T-helper 22 cell (primary cell): ENCODE results near the gene KIAA1217.

Experiments
- DNase-seq: peaks from one replicate; pipeline ENCODE4 v3.0.0-alpha.2; 2020; ENCODE audit warnings: low read depth

Gene KIAA1217

DNA sequence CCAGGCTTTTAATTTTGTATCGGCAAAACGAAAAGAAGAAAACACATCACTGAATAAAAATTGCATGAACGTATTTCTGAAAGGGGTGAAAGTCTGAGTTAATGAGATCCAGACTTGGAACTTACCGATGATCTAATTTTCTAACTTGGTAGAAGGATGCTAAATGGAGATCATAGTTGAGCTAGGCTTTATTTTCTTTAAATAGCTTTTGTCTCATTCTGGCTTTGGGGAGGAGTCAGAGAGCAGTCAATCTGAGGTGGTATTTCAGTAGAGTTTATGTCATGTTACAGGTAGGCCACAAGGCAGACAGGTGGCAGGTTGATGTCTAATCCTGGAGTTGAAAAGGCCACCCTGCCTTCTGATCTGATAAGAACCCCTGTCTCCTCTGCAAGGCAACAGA is 161.9 kb downstream of the KIAA1217 start:
- no peak for DNase-seq

DNA sequence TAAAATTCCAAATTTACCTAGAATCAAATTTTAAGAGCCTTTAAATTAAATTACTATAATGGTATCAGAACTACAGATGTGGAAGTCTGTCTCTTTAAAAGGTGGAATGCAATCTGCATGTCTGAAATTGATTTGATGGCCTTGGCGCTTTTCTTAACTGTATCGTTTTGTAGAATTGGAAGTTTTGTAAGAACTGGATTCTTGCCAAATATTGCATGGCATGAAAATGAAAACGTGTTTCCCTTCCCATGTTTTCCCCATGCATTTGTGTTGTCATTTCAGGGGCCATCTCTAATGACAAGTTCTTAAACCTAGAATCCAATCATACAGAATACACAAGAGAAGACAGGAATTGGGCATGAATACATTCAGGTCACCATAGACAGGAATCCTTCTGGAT is 162.5 kb downstream of the KIAA1217 start:
- DNase-seq: no peak

DNA sequence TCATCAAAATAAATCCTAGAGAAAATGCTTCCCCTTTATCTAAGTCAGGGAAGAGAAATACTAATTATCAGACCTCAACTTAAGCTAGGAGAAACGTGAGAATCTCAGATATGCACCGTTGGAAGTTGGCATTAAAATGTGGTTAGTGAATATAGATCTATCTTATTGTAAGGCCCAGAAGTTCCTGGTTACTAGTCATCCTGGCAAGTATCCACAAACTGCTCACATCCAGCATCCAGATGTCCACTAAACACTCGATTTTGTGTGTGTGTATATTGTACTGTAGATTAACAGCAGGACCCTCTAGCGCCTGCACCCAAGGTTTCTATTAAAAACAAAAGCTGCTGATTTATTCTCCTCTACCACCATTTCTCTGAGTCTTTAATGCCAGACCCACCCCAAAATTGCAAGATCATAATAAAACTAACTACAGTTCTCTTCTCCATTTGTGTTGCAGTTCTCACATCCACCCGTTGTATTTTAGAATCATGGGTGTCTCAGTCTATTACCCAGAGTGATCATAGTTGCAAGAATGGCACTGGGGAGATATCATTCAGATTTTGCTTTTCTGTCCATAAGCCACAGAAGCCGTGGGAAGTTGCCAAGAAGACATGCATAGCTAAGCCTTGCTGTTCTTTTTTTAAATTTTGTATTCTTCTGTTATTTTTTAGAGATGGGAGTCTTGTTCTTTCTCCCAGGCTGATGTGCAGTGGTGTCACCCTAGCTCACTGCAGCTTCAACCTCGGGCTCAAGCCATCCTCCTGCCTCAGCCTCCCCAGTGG is 165.4 kb downstream of the KIAA1217 start:
- no peak for DNase-seq

DNA sequence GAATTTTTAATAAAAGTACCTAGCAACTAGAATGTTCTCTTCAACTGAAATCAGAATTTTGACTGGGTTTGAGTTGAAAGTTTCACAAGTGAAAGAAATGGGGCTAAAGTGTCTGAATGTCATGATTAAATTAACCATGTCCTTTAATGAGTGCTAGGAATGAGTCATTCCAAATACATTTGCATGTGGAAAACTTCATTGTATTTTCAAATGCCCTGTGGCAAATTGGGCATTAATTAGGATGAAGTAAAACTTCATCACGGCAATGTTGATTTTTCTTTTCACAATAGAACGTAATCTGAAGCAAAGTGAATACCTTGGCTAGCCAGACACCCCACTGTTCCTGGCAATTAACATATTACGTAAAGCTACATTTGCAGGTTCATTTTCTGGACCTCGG is 166.6 kb downstream of the KIAA1217 start:
- no peak for DNase-seq

DNA sequence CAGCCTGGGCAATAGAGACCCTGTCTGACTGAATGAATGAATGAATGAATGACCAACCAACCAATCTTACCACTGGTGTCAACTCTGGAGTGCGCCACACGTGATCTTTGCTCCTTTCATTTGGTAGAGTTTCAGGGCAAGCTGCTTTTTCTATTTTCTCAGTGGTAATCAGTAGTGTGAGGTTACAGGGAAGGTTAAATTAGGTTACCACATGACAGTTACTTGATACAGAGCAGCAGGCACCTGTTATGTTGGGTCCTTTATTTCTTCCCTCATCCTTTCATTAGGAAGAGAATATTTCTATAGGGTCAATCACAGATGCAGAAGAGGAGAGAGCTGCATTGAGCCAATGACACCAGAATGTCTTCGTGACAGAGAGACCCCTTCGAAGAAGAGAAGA is 167.8 kb downstream of the KIAA1217 start:
- no peak for DNase-seq

DNA sequence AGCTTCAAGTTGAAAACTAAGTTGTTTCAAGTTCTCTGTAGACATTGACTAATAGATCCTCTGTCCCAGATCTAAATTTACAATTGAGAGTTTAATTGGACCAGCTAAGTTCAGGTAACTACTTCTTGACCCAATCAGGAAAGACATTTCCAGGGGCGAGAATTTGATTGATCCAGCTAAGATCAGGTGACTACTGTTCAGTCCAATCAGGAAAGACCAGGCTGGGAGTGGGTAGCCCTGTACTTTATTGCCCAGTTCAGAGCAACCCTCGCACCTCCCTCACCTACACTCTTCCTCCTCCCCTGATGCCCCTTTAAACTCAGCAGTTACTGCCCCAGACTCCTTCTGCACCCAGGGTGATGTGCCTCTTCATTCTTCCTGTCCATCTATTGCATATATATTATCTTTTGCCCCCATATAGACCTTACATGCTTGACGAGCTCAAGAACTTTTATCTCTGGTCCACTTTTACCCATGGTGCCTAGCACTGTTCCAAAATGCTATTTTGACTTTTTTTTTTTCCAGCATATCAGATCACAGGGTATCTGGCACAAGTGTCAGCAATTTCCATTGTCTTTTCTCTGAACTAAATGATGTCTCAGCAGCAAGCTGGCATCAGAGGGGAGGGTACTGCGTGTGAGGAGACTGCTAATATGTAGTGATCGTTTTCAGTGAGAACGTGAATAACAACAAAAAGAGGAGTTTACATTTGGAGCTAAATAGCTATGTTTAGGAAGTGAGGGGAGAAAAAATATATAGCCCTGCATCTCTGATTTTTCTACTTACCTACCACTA is 169.4 kb downstream of the KIAA1217 start:
- no peak for DNase-seq

DNA sequence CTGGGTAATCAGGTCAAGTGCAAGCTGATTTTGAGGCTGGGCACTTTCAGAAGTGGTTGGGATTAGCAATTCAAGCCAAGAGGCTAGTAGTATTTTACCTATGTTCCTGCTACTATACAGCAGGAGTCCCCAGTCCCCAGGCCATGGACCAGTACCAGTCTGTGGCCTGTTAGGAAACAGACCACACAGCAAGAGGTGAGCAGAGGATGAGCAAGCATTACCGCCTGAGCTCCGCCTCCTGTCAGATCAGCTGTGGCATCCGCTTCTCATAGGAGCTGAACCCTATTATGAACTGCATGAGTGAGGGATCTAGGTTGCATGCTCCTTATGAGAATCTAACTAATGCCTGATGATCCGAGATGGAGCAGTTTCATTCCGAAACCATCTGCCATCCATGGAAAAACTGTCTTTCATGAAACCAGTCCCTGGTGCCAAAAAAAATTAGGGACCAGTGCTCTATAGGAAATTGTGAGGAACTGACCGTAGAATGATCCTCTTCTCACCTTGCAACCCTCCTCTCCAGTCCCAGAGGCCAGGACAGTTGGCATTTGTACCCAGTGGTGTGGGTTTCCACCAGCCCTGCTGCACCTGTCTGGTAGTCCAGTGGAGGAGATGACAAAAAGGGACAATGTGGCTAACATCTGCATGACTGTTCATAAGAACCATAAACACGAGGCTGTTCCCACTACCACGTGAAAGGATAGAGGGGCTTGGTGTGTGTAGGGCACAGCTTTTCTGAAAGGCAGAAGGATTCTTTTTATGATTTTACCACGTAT is 172.5 kb downstream of the KIAA1217 start:
- no peak for DNase-seq

DNA sequence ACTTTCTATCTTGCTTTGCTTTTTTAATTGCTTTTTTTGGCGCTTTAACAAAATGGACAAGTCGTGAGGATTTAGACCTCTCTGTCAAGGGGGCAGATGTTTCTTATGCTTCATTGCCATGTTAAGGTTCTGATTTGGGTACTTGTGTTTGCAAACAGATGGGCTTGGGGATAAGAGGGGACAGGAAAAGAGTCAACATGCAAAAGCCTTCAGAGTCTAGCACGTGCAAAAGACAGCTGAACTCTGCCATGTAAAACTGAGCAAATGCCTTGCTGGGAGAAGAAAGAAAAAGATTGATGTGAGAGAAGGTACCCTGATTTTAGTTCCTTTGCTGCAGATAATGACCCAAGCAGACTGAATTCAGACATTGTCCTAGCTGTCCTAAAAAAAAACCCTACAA is 173.1 kb downstream of the KIAA1217 start:
- DNase-seq: no peak

DNA sequence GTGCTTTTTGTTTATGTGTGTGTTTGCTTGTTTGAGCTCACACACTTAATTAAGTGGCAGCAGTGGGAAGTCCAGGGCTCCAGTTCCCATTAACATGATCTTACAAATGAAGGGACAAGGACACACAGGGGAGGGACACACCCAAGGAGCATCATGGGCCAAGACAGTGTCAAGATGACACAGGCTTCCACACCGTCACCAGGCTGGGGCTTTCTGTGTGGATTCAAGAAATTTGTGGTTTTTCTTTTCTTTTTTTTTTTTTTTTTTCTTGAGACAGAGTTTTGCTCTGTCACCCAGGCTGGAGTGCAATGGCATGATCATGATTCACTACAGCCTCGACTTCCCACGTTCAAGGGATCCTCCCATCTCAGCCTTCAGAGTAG is 173.6 kb downstream of the KIAA1217 start:
- no peak for DNase-seq

DNA sequence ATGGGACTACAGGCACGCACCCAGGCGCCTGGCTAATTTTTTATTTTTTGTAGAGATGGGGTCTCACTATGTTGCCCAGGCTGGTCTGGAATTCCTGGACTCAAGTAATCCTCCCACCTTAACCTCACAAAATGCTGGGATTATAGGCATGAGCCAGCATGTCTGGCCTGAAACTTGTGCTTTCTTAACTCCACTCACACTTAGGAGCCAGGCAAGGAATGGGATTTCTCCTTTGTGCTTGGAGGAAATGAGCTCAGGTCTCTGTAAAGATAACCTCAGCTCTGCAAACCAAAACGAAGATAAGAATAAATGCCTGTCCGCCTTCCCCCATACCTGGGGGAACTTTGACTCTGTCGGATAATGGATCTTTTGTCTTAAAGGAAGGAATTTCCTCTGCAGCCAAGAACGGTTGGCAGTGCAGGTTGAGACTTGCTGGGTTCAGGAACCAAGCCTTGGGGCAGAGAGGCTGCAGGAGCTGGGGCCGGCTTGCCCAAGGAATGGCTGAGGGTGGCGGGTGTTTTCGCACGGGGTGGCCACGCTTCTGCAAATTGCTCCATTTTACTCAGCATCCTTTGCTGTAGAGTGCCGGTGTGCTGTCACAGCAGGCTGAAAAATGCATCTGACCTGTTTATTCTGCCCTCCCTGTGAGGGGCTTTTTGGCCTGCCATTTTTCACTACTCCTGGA is 174.2 kb downstream of the KIAA1217 start:
- DNase-seq: no peak

DNA sequence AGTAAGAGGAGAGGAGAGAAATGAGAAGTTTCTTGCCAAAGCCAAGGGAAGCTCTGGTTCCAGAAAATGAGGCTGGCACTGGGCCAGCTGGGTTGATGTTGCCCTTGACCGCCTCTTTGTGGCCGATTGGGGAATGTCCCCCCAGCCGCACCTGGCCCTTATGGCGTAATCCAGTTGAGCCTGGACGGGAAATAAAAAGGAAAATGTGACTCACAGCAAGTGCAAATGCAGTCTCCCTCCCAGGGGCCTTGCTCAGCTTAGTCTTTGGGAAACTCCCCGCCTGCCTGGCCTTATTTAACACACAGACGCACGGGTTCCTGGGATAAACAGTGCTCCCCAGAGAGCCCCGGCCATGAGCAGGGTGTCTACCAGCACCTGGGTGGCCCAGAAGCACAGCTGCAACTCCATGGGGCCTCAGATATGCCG is 174.8 kb downstream of the KIAA1217 start:
- DNase-seq: no peak

DNA sequence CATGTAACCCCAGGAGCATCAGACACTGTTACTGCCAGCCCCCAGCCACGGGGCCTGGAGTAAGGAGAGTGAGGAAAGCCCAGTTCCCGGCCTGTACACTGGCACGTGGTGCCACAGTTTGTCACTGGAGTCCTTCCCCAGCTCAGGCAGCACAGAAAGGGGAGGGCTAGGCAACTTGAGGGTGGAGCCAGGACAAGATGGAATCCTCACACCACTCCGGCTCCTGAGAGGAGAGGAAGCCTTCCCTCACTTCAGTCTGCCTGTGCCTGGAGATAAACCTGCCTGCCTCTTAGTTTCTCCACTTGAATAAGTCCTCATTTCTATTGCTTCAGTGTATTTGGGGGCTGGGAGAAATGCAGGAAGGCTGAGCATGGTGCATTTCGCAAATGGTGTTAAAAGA is 176.0 kb downstream of the KIAA1217 start:
- no peak for DNase-seq

DNA sequence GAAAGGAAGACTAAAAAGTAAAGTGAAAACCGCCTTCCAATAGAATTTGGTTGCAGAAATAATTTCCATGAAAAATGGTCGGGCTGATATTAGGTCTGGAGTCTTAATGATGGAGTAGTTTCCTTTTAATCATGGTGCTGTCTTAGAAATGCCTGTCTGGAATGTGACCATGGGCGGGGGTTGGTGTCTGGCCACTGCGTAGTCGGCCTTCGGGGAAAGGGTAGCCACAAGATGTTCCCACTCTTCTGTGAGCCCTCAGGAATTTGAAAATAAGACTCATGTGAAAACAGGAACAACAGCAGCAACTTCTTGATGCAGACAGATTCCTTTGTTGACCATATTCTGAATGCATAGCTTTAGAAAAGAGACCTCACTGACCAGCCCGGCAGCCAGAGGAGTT is 176.8 kb downstream of the KIAA1217 start:
- DNase-seq: no peak

DNA sequence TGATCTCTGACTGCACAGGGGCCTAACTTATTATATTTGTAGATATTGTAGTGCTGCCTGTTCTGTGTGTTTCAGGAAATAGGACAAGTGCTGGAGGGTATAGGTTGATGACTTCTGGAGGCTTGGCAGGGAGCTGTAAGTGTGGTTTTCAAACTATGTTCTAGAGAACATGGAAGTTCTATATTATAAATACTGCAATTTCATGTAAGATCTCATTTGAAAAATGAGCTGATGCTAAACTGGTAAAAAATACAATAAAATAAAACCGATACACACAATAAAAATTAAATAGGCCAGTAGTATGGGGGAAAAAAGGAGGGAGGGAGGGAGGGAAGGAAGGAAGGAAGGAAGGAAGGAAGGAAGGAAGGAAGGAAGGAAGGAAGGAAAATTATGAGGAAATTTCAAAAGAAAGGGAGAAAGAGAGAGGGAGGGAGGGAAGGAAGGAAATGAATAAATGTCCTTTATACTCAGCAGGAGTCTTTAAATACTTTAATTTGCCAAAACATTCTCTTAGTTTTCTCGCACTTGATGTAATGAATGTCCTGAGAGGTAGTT is 181.3 kb downstream of the KIAA1217 start:
- no peak for DNase-seq

DNA sequence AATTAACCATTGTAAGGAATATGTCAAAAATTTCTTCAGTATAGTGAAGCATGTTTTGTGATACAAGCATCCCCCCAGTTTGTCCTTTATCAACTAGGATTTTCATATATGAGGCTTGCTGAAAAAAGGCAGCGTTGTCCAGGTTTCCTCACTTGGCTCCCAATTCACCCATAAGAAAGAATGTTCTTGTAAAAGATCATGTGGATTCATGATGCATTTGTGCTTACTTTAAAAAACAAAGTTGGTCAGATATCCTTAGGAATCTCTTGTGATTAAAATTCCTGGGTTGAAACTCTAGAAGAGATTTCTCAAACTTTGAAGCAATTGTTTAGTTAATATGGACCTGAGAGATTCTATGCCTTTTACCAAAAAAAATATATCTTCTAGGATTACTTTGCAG is 181.8 kb downstream of the KIAA1217 start:
- no peak for DNase-seq

DNA sequence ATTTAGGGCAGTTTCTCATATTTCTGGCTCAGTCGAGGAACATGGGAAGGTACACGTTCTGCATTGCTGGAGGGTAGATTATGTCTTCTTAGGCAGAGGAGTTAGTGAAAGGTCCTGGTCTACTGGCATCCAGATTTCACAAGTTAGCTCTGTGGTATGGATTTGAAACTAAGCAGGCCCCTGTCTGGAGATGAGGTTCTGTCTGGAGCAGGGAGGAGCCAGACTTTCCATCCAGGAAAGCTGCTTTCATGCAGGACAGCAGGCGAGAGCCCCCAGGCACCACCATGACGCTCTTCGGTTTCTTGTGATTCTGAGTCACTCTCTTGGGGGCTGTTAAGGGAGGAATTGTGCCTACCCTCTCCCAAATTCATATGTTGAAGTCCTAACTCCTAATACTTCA is 184.3 kb downstream of the KIAA1217 start:
- no peak for DNase-seq

DNA sequence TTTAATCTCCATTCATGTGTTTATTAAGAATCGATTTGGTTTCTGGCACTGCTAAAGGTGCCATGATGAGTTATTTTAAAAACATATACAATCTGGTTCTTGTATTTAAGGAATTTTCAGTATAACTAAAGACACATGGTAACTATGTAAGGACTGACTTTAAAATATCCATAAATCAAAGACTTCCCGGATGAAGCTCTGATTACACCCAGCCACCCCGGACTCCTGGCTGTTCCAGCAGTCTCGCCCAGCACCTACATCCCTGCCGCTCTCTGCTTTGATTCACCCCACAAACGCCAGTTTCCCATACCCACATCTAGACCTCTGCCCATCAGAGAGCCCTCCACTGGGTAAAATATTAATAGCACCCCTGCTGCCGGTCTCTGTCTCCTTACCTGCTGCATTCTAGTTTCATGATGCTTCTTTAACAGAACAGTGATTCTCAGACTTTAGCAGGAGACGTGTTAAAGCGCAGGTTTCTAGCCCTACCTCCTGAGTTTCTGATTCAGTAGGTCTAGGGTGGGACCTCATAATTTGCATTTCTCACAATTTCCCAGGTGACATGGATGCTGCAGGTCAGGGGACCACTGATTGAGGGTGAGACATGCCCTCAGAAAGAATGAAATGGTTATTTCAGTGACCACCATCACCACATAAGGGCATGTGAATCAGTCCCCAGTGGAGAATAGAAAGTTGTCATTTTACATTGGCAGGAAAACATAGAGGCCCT is 185.7 kb downstream of the KIAA1217 start:
- DNase-seq: no peak

DNA sequence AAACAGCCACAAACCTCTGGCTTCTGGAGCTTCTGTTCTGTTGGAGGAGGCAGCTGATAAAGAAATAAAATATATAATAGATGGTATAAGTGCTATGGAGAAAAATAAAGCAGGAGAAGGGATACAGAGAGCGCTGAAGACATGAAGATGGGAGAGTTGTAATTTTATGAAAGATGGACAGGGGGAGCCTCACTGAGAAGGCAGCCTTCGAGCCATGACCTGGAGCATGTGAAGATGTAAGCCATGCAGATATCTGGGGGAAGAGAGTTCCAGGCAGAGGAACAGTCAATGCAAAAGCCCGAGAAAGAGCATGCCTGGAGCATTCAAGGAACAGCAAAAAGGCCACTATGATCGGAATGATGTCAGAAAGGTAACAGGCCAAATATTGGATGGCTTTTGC is 187.5 kb downstream of the KIAA1217 start:
- no peak for DNase-seq

DNA sequence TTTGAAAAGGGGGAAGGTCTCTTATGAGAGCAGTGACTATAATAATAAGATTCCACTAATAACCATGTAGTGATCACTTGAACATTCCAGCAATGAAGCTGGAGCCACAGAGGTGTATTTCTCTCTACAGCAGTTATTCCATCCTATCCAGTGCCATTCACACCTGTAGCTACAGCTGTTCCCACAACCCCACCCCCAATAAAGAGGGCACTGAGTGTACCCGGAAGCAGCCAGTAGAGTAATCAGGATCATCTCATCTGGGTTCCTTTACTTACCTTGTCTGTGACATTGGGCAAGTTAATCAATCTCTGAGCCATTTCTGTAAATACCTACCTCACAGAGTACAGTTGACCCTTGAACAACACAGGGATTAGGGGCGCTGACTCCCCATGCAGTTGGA is 188.7 kb downstream of the KIAA1217 start:
- DNase-seq: no peak

DNA sequence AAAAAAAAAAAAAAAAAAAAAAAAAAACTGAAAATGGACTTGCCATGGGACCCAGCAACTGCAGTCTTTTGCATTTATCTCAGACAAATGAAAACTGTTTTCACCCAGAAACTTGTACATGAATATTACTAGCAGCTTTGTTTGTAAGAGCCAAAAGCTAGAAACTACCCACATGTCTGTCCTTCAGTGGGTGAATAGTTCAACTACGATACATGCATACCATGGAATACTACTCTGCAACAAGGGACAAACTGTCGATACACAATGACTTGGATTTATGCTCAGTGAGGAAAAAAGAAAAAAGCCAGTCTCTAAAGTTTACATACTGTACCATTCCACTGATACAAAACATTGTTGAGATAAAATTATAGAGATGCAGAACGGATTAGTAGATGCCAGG is 195.6 kb downstream of the KIAA1217 start:
- DNase-seq: no peak

DNA sequence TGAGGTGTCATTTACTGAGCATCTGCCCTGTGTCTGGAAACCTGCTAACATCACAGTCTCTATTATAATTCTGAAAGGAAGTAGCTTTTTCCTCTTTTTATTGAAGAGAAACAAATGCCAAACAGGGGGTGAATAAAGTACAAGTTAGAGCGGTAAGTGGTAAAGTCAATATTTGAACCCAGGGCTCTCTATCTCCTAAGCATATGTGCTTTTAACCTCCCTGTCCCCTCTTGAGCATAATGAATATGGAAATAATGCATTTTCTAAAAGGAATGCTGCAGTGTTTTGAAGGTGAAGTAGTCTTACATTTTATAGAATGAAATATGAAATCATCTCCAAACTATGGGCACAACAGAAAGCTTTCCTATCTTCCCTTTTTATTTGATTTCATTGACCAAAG is 196.7 kb downstream of the KIAA1217 start:
- DNase-seq: no peak
